Endothelial cell of umbilical vein (primary cell): ENCODE results near the gene LRRC59. TPM values are rescaled to one million over a fixed set of nuclear protein-coding genes. Genes with fewer than 3 reads are reported as not detected.

ENCODE experiments used
- BruUV-seq: library from RNA; stranded (reverse); fragments of 400-500 nt; replicated peaks from 2 replicates; lab custom pipeline; 2021; lab: Mats Ljungman, UMichigan
- CTCF ChIA-PET: fragments of 300-600, 350-600 bp; sonication (Branson Sonifier 250); formaldehyde crosslinking; loops from one replicate; lab custom pipeline; 2021; ENCODE audit warnings: antibody characterized with exemption, inconsistent platforms; lab: Charles Lee
- POLR2A ChIA-PET: fragments of 300-600, 350-600 bp; sonication (Branson Sonifier 250); formaldehyde crosslinking; loops from one replicate; lab custom pipeline; 2021; ENCODE audit warnings: antibody characterized with exemption, inconsistent platforms; lab: Charles Lee
- DNase-seq: peaks from one replicate; pipeline ENCODE4 v3.0.0-alpha.2; 2011; ENCODE audit warnings: low read depth, low spot score
- FAIRE-seq: peaks from 2 replicates; lab custom pipeline; 2011; peaks lifted over from hg19 to GRCh38; lab: Jason Lieb, UNC
- H2AFZ ChIP-seq: 2 replicates; pipeline ENCODE4 v1.6.0; 2012; ENCODE audit warnings: low read depth, low read length, control low read depth, inconsistent platforms
- H3K27ac ChIP-seq: 2 replicates; pipeline ENCODE4 v1.5.1; 2011; ENCODE audit warnings: low read depth, mild to moderate bottlenecking, control low read depth, low read length, moderate library complexity; ENCODE audit not compliant: insufficient read depth
- H3K27me3 ChIP-seq, 2 experiments: 2 replicates each; pipeline versions ENCODE4 v1.6.0 to v1.6.1; 2011; ENCODE audit warnings: low read length in 2 of 2, mixed read lengths in 1 of 2; ENCODE audit not compliant: control insufficient read depth in 2 of 2, insufficient read depth in 2 of 2
- H3K36me3 ChIP-seq, 2 experiments: 2 replicates in 1 of 2; 3 replicates in 1 of 2; pipeline ENCODE4 v1.5.1; 2011; ENCODE audit warnings: low read length in 2 of 2, mild to moderate bottlenecking in 1 of 2, moderate library complexity in 1 of 2; ENCODE audit not compliant: control insufficient read depth in 2 of 2, insufficient read depth in 2 of 2; ENCODE audit errors: extremely low read depth in 1 of 2
- H3K4me1 ChIP-seq: 3 replicates; pipeline ENCODE4 v1.5.1; 2011; ENCODE audit warnings: mild to moderate bottlenecking, low read length; ENCODE audit not compliant: control insufficient read depth, insufficient read depth; ENCODE audit errors: extremely low read depth
- H3K4me2 ChIP-seq: 2 replicates; pipeline ENCODE4 v1.6.1; 2011; ENCODE audit warnings: low read length, control low read depth, mixed read lengths; ENCODE audit not compliant: insufficient read depth
- H3K4me3 ChIP-seq, 3 experiments: fragments of 200-600 bp in 1 of 3; sonication (generic), shearing (Covaris generic) in 1 of 3; replicated peaks in 1 of 3; 2 replicates each; pipeline ENCODE4 v1.5.1; 2011 to 2016; ENCODE audit warnings: control low read depth in 3 of 3, low read length in 3 of 3, mild to moderate bottlenecking in 2 of 3, inconsistent platforms in 1 of 3, low read depth in 1 of 3, moderate library complexity in 1 of 3; ENCODE audit not compliant: insufficient read depth in 1 of 3
- H3K79me2 ChIP-seq: 2 replicates; pipeline ENCODE4 v1.6.0; 2012; ENCODE audit warnings: low read length, inconsistent platforms; ENCODE audit not compliant: control insufficient read depth, insufficient read depth
- H3K9ac ChIP-seq: replicated peaks from 2 replicates; pipeline ENCODE3; 2011; ENCODE audit warnings: low read length, control low read depth; ENCODE audit not compliant: insufficient read depth; ENCODE audit errors: extremely low read depth
- H3K9me1 ChIP-seq: replicated peaks from 3 replicates; pipeline ENCODE4 v1.6.0; 2011; ENCODE audit warnings: mild to moderate bottlenecking, low read length; ENCODE audit not compliant: control insufficient read depth, insufficient read depth; ENCODE audit errors: extremely low read depth
- H3K9me3 ChIP-seq: replicated peaks from 2 replicates; pipeline ENCODE4 v1.5.1; 2012; ENCODE audit warnings: low read length, inconsistent platforms; ENCODE audit not compliant: control insufficient read depth, insufficient read depth
- H4K20me1 ChIP-seq: replicated peaks from 2 replicates; pipeline ENCODE3; 2011; ENCODE audit warnings: mild to moderate bottlenecking, low read length; ENCODE audit not compliant: control insufficient read depth, insufficient read depth; ENCODE audit errors: extremely low read depth
- EZH2 ChIP-seq: IDR thresholded peaks from 2 replicates; pipeline ENCODE4 v1.6.1; 2012; ENCODE audit warnings: borderline replicate concordance, low read depth, mild to moderate bottlenecking, moderate library complexity, low read length, inconsistent platforms; ENCODE audit not compliant: severe bottlenecking
- FOS ChIP-seq: IDR thresholded peaks from 2 replicates; pipeline ENCODE4 v1.6.1; 2011; ENCODE audit warnings: mild to moderate bottlenecking, low read length, moderate library complexity, borderline replicate concordance; ENCODE audit not compliant: insufficient read depth
- GATA2 ChIP-seq: IDR thresholded peaks from 2 replicates; pipeline ENCODE4 v1.7.0; 2011; ENCODE audit warnings: low read depth, mild to moderate bottlenecking, moderate library complexity, mixed read lengths, low read length; ENCODE audit not compliant: insufficient read length, insufficient read depth
- JUN ChIP-seq: IDR thresholded peaks from 2 replicates; pipeline ENCODE4 v1.6.1; 2011; ENCODE audit warnings: borderline replicate concordance, low read depth; ENCODE audit not compliant: insufficient read length, insufficient read depth
- MYC ChIP-seq: IDR thresholded peaks from one replicate; pipeline ENCODE4 v1.6.1; 2011; ENCODE audit warnings: mild to moderate bottlenecking, low read depth, low read length
- POLR2A ChIP-seq: IDR thresholded peaks from 2 replicates; pipeline ENCODE4 v1.6.1; 2012; ENCODE audit warnings: low read depth, mild to moderate bottlenecking, control low read depth, low read length
- POLR2AphosphoS5 ChIP-seq: IDR thresholded peaks from 2 replicates; pipeline ENCODE4 v1.6.1; 2012; ENCODE audit warnings: low read depth, mild to moderate bottlenecking, control low read depth, low read length, moderate library complexity; ENCODE audit not compliant: insufficient read depth
- dilution Hi-C: fragments of 300-500 bp; cut with MboI; formaldehyde crosslinking; loops from one replicate; pipeline ENCODE4 v1.15.0; 2019; ENCODE audit warnings: low sequenced_read_pairs; ENCODE audit not compliant: extremely low pct_ligation_motif_present
- intact Hi-C: fragments of 100-400 bp; cut with micrococcal nuclease; formaldehyde crosslinking; loops from one replicate; pipeline ENCODE4 v1.10.0; 2022
- polyA plus RNA-seq, 4 experiments: library from polyadenylated mRNA; depleted of rRNA in 3 of 4; stranded (reverse) in 3 of 4; unstranded in 1 of 4; fragments of >200 nt; gene quantifications; 2 replicates each; pipeline versions ENCODE4 v1.2.1 to v1.2.3, GENCODE V29; 2011 to 2012; ENCODE audit warnings: missing spikeins in 1 of 4
- total RNA-seq: library from RNA; stranded (reverse); gene quantifications from 2 replicates; pipeline ENCODE4 v1.2.3, GENCODE V29; 2021
- TF ChIP-seq, protein P1 (sequence below): IDR thresholded peaks from 2 replicates; pipeline ENCODE4 v1.6.1; 2011; ENCODE audit not compliant: insufficient read depth, insufficient read length
- TF ChIP-seq, protein P2 (sequence below), 2 donors: IDR thresholded peaks; 1 replicate in 1 of 2; 2 replicates in 1 of 2; pipeline ENCODE4 v1.5.1; 2011; ENCODE audit warnings: low read length in 2 of 2, mild to moderate bottlenecking in 2 of 2, moderate library complexity in 2 of 2, control low read depth in 1 of 2, inconsistent platforms in 1 of 2, low read depth in 1 of 2; ENCODE audit not compliant: insufficient read depth in 1 of 2; ENCODE audit errors: extremely low read depth in 1 of 2

Gene LRRC59
- total and polyA plus RNA-seq, 2 donors (not counting 3 experiments of a cell fraction or from before 2014, with no cell fraction given): 93.9 to 183 TPM

DNA sequence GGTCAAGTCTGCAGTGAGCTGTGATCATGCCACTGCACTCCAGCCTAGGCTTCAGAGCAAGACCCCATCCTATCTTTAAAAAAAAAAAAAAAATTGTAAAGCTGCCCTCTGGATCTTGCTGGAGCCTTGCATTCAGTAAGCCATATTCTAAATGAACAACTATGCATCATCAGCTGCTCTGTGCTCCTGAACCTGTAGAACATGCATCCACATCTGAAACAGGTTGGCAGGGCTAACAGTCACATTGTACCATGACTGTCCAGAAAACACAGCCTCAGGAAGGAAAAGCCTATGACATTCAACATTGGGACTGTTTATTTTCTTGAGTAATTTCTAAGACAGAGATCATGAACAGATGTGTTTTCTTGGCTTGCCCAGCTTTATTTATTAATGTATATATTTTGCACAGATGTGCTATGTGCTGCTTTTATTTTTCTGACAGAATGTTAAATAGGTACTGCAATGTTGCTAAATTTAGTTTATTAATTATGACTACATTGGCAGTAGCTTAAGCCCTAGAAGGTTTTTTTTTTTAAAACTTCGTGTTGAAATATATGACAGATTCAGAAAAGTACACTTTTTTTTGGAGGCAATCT lies 48.5 kb upstream of the LRRC59 start:
- FAIRE-seq (no peak), DNase-seq (no peak)
- Histone ChIP-seq H3K4me2 (no peak overlapping the region), H3K36me3 (no peaks in the 10 kb centered on the region), H3K9me3 (no peaks in the 10 kb centered on the region), H3K79me2 (no peaks in the 10 kb centered on the region), H3K9me1 (no peaks in the 10 kb centered on the region), H4K20me1 (no peaks in the 10 kb centered on the region), H3K9ac (no peak overlapping the region), H2AFZ (no peak overlapping the region), H3K4me1 (no peaks in the 10 kb centered on the region), H3K27me3 (no peaks in the 10 kb centered on the region), H3K4me3 (no peak overlapping the region), H3K27ac (no peak overlapping the region)
- TF ChIP-seq GATA2: no peak
- no peak for TF ChIP-seq FOS
- no peak for TF ChIP-seq MYC
- TF ChIP-seq, protein P1, sequence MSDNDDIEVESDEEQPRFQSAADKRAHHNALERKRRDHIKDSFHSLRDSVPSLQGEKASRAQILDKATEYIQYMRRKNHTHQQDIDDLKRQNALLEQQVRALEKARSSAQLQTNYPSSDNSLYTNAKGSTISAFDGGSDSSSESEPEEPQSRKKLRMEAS: no peak
- no peak for TF ChIP-seq JUN
- no peak for TF ChIP-seq POLR2AphosphoS5
- TF ChIP-seq, protein P2, sequence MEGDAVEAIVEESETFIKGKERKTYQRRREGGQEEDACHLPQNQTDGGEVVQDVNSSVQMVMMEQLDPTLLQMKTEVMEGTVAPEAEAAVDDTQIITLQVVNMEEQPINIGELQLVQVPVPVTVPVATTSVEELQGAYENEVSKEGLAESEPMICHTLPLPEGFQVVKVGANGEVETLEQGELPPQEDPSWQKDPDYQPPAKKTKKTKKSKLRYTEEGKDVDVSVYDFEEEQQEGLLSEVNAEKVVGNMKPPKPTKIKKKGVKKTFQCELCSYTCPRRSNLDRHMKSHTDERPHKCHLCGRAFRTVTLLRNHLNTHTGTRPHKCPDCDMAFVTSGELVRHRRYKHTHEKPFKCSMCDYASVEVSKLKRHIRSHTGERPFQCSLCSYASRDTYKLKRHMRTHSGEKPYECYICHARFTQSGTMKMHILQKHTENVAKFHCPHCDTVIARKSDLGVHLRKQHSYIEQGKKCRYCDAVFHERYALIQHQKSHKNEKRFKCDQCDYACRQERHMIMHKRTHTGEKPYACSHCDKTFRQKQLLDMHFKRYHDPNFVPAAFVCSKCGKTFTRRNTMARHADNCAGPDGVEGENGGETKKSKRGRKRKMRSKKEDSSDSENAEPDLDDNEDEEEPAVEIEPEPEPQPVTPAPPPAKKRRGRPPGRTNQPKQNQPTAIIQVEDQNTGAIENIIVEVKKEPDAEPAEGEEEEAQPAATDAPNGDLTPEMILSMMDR (IDR thresholded peaks at IDR 0.05; ENCODE audit: extremely low read depth in 1 of 2, insufficient read depth in 1 of 2, low read depth in 1 of 2, low read length in 2 of 2): no peak
- no peak for TF ChIP-seq POLR2A
- TF ChIP-seq EZH2: no peak
- no TSS peak for BruUV-seq
- intact Hi-C loops (no loop called here), dilution Hi-C loops (no loop called here)
- POLR2A ChIA-PET: no interaction called here
- CTCF ChIA-PET: interaction anchor here (0.7 to 1.4 kb wide), 3 partner anchors 10 to 50 kb away, joined by 3 to 4 read pairs (median 3); partner anchors contain the start of gene CHAD
